ENCODE measurements around the gene EVC.

DNA sequence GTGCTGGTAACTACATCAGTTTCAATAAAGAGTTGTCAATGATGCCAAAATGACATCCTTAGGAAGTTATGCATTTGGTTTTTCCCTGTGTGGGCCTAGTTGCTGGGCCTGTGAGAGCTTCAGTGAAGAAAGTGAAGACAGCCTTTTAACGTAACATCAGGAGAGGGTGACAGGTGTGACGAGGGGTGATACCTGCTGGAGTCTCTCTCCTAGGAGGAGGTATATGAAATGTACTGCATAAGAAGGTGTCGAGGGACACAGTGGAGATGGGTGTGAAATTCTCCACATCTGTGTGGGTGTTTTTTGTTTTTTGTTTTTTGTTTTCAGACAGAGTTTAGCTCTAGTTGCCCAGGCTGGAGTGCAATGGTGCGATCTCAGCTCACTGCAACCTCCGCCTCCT lies 49.2 kb downstream of the EVC start:
- TF ChIP-seq CTCF (conservative IDR thresholded peaks at IDR 0.05; ENCODE audit: low read depth, low read length), result no peak
- no peak for TF ChIP-seq EZH2 (IDR thresholded peaks at IDR 0.05; ENCODE audit: borderline replicate concordance, low read depth, low read length, poor library complexity, severe bottlenecking)
